NB4 (cell line): ENCODE results near the gene ALG5.

Source experiments
- CTCF ChIP-seq: IDR thresholded peaks from one replicate; pipeline ENCODE4 v1.5.1; 2012; ENCODE audit warnings: low read depth, low read length
- MYC ChIP-seq: IDR thresholded peaks from 2 replicates; pipeline ENCODE4 v1.6.1; 2011; ENCODE audit warnings: low read depth, low read length
- POLR2A ChIP-seq: IDR thresholded peaks from 2 replicates; pipeline ENCODE4 v1.6.1; 2011; ENCODE audit warnings: mild to moderate bottlenecking; ENCODE audit not compliant: insufficient read length; ENCODE audit errors: extremely low read depth

DNA sequence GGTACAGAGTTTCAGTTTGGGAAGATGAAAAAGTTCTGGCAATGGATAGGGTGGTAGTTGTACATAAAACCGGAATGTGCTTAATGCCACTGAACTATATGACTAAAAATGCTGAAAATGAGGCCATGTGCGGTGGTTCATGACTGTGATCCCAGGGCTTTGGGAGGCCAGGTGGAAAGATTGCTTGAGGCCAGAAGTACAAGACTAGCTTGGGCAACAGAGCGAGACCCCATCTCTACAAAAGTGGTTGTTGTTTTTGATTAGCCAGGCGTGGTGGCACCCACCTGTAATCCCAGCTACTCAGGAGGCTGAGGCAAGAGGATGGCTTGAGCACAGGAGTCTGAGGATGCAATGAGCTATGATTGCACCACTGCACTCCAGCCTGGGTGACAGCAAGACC, 91.9 kb downstream of the ALG5 start:
- no peak for TF ChIP-seq CTCF
- no peak for TF ChIP-seq POLR2A
- no peak for TF ChIP-seq MYC
